ENCODE measurements around the gene SOX6. TPM values are rescaled to one million over a fixed set of nuclear protein-coding genes. Genes with fewer than 3 reads are reported as not detected.

The SOX6 gene
- total and polyA plus RNA-seq, 2 of the 13 experiments (the other 11 are each of a cell fraction or from before 2014, with no cell fraction given): 2.6 to 11.2 TPM

GRCh38 chr11:16114978-16115871 lies 241.1 kb downstream of the SOX6 start (continued):
- TF ChIP-seq ZNF660 (CRISPR knock-in tag; IDR thresholded peaks at IDR 0.05; ENCODE audit: borderline replicate concordance, low read depth): no peak
- TF ChIP-seq ZNF646 (CRISPR knock-in tag; IDR thresholded peaks at IDR 0.05): no peak
- TF ChIP-seq ZNF256 (CRISPR knock-in tag; conservative IDR thresholded peaks at IDR 0.05): no peak
- TF ChIP-seq FLYWCH1 (CRISPR knock-in tag; IDR thresholded peaks at IDR 0.05): no peak
- TF ChIP-seq GATAD2A (CRISPR knock-in tag; IDR thresholded peaks at IDR 0.05): peak; percentile 75
- TF ChIP-seq ZNF768 (CRISPR knock-in tag; IDR thresholded peaks at IDR 0.05): no peak
- TF ChIP-seq ZNF430 (CRISPR knock-in tag; IDR thresholded peaks at IDR 0.05): no peak
- TF ChIP-seq HNF4G (IDR thresholded peaks at IDR 0.05; ENCODE audit: borderline replicate concordance, low read depth, low read length): peak; percentile 44; the same call in 1 of the 2 replicates
- TF ChIP-seq HNF4G (CRISPR knock-in tag; IDR thresholded peaks at IDR 0.05; ENCODE audit: borderline replicate concordance, low read depth): peak; percentile 36; the same call in 1 of the 2 replicates
- TF ChIP-seq JUN (CRISPR knock-in tag; IDR thresholded peaks at IDR 0.05): no peak
- no peak for TF ChIP-seq ZNF629 (CRISPR knock-in tag; conservative IDR thresholded peaks at IDR 0.05)
- TF ChIP-seq SP1 (IDR thresholded peaks at IDR 0.05): no peak
- TF ChIP-seq SP1 (CRISPR knock-in tag; IDR thresholded peaks at IDR 0.05): no peak
- no peak for TF ChIP-seq ZNF235 (CRISPR knock-in tag; IDR thresholded peaks at IDR 0.05; ENCODE audit: borderline replicate concordance)
- TF ChIP-seq RELA (CRISPR knock-in tag; IDR thresholded peaks at IDR 0.05): no peak
- TF ChIP-seq MBNL3 (CRISPR knock-in tag; conservative IDR thresholded peaks at IDR 0.05): no peak
- TF ChIP-seq IRX3 (CRISPR knock-in tag; IDR thresholded peaks at IDR 0.05; ENCODE audit: borderline replicate concordance, low read depth): no peak
- TF ChIP-seq ZNF33A (CRISPR knock-in tag; IDR thresholded peaks at IDR 0.05; ENCODE audit: borderline replicate concordance): no peak
- no peak for TF ChIP-seq TEAD3 (CRISPR knock-in tag; optimal IDR thresholded peaks at IDR 0.05; ENCODE audit: borderline replicate concordance)
- no peak for TF ChIP-seq KLF9 (CRISPR knock-in tag; IDR thresholded peaks at IDR 0.05; ENCODE audit: low read depth)
- TF ChIP-seq ZFP90 (CRISPR knock-in tag; IDR thresholded peaks at IDR 0.05; ENCODE audit: borderline replicate concordance): no peak
- TF ChIP-seq CBX1 (IDR thresholded peaks at IDR 0.05; ENCODE audit: low read depth): no peak
- no peak for TF ChIP-seq TAF15 (IDR thresholded peaks at IDR 0.05; ENCODE audit: low read depth, low read length, poor library complexity, severe bottlenecking)
- peak; percentile 26; the same call in 1 of the 2 replicates for TF ChIP-seq FOXP4 (CRISPR knock-in tag; IDR thresholded peaks at IDR 0.05)
